OCI-LY1 (cell line): ENCODE results near the gene TIMM17B.

ENCODE experiments used
- H2AFZ ChIP-seq: fragments of 200-600 bp; sonication (generic), shearing (Covaris generic); 2 replicates; pipeline ENCODE4 v1.6.0; 2014; ENCODE audit warnings: antibody characterized with exemption, mild to moderate bottlenecking, low read length
- H3F3A ChIP-seq: fragments of 200-600 bp; sonication (generic), shearing (Covaris generic); 2 replicates; pipeline ENCODE4 v1.6.0; 2014; ENCODE audit warnings: mild to moderate bottlenecking, antibody characterized with exemption, low read length, moderate library complexity; ENCODE audit not compliant: insufficient read depth
- H3K27ac ChIP-seq: fragments of 200-600 bp; sonication (generic); 2 replicates; pipeline ENCODE4 v1.5.1; 2014; ENCODE audit warnings: low read length, mixed run types, mild to moderate bottlenecking, low read depth; ENCODE audit not compliant: poor library complexity, severe bottlenecking
- H3K27me3 ChIP-seq: fragments of 200-600 bp; sonication (generic); 2 replicates; pipeline ENCODE4 v1.6.0; 2014; ENCODE audit warnings: antibody characterized with exemption, mild to moderate bottlenecking, low read length, moderate library complexity; ENCODE audit not compliant: insufficient read depth
- H3K36me3 ChIP-seq: fragments of 200-600 bp; sonication (generic); 2 replicates; pipeline ENCODE4 v1.6.1; 2014; ENCODE audit warnings: mild to moderate bottlenecking, antibody characterized with exemption, low read length, moderate library complexity, mixed read lengths; ENCODE audit not compliant: insufficient read depth
- H3K4me1 ChIP-seq: fragments of 200-600 bp; sonication (generic); 2 replicates; pipeline ENCODE4 v1.5.1; 2014; ENCODE audit warnings: mild to moderate bottlenecking, low read length, moderate library complexity; ENCODE audit not compliant: insufficient read depth, severe bottlenecking
- H3K4me2 ChIP-seq: fragments of 200-600 bp; sonication (generic), shearing (Covaris generic); 2 replicates; pipeline ENCODE4 v1.6.1; 2014; ENCODE audit warnings: low read length
- H3K4me3 ChIP-seq: fragments of 200-600 bp; sonication (generic); 2 replicates; pipeline ENCODE4 v1.5.1; 2014; ENCODE audit warnings: low read length, low read depth, mild to moderate bottlenecking, mixed read lengths; ENCODE audit not compliant: poor library complexity, severe bottlenecking
- H3K79me2 ChIP-seq: fragments of 200-600 bp; shearing (Covaris generic); 2 replicates; pipeline ENCODE4 v1.6.1; 2016; ENCODE audit warnings: mixed run types, low read length, mixed read lengths; ENCODE audit not compliant: insufficient read depth
- H3K9ac ChIP-seq: fragments of 200-600 bp; sonication (generic), shearing (Covaris generic); 2 replicates; pipeline ENCODE4 v1.6.1; 2014; ENCODE audit warnings: mild to moderate bottlenecking, low read length, mixed read lengths
- H3K9me2 ChIP-seq: fragments of 200-600 bp; sonication (generic), shearing (Covaris generic); 2 replicates; pipeline ENCODE4 v1.6.1; 2014; ENCODE audit warnings: low read depth, mild to moderate bottlenecking, low read length, mixed read lengths
- H3K9me3 ChIP-seq: fragments of 200-600 bp; shearing (Covaris generic); 2 replicates; pipeline ENCODE4 v1.6.1; 2014; ENCODE audit warnings: low read length, mixed read lengths
- H4K20me1 ChIP-seq: fragments of 200-600 bp; sonication (generic), shearing (Covaris generic); 2 replicates; pipeline ENCODE4 v1.6.0; 2016; ENCODE audit warnings: mild to moderate bottlenecking, low read length; ENCODE audit not compliant: insufficient read depth
- CTCF ChIP-seq: fragments of 200-600 bp; sonication (generic), shearing (Covaris generic); IDR thresholded peaks from 2 replicates; pipeline ENCODE4 v1.5.1; 2017; ENCODE audit warnings: mild to moderate bottlenecking, antibody characterized with exemption, low read length, moderate library complexity, mixed read lengths
- EZH2 ChIP-seq: fragments of 200-600 bp; sonication (generic), shearing (Covaris generic); IDR thresholded peaks from 2 replicates; pipeline ENCODE4 v1.8.0; 2017; ENCODE audit warnings: borderline replicate concordance, mixed run types, mild to moderate bottlenecking, antibody characterized with exemption, low read length, moderate library complexity, mixed read lengths

The TIMM17B gene

DNA sequence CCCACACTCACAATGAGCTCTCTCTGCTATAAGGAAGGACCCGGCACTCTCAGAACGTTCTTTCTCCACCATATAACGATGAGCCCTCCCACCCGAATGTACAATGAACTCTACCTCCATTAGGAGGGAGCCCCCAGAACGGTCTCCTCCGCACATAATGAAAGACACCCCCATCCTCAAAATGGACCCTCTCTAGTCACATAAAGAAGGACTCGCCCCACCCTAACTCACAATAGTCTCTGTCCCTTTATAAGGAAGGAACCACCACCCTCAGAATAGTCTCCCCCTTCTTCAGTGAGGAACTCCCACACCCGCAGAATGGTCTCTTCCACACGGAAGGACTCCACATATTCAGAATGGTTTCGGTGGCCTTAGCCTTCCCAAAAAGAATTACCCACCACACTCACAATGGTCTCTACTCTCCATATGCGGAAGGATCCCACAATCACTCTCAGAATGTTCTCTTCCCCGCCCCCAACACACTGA lies 13.4 kb upstream of the TIMM17B start:
- Histone ChIP-seq H3K4me1 (peaks cover 42% of the 10 kb centered on the region), H3F3A (0 out of 2 replicates have a peak, but pooled peaks cover 3% of the 10 kb centered on the region), H3K36me3 (peaks cover 36% of the 10 kb centered on the region), H4K20me1 (no peaks in the 10 kb centered on the region), H2AFZ (no peak overlapping the region), H3K4me3 (peak overlapping the region; percentile 99), H3K27ac (peak overlapping the region; percentile 17), H3K4me2 (peak overlapping the region; percentile 80), H3K9me2 (no peaks in the 10 kb centered on the region), H3K27me3 (no peaks in the 10 kb centered on the region), H3K9me3 (no peaks in the 10 kb centered on the region), H3K79me2 (peaks cover 10% of the 10 kb centered on the region; the same call in 1 of the 2 replicates), H3K9ac (peak overlapping the region; percentile 83)
- TF ChIP-seq CTCF = no peak

- Histone ChIP-seq H3K27ac (no peak overlapping the region), H3K27me3 (no peaks in the 10 kb centered on the region), H3K4me1 (peaks cover 31% of the 10 kb centered on the region), H3K9ac (no peak overlapping the region), H3K36me3 (peaks cover 30% of the 10 kb centered on the region), H2AFZ (no peak overlapping the region), H3K4me2 (no peak overlapping the region), H3F3A (0 out of 2 replicates have a peak, but pooled peaks cover 3% of the 10 kb centered on the region), H4K20me1 (no peaks in the 10 kb centered on the region), H3K9me3 (no peaks in the 10 kb centered on the region), H3K9me2 (no peaks in the 10 kb centered on the region), H3K4me3 (no peak overlapping the region), H3K79me2 (peaks cover 10% of the 10 kb centered on the region; the same call in 1 of the 2 replicates)
- no peak for TF ChIP-seq EZH2
- TF ChIP-seq CTCF = no peak
These were observed 12.2 kb upstream of the TIMM17B start for GRCh38 chrX:48909703-48910294.

DNA sequence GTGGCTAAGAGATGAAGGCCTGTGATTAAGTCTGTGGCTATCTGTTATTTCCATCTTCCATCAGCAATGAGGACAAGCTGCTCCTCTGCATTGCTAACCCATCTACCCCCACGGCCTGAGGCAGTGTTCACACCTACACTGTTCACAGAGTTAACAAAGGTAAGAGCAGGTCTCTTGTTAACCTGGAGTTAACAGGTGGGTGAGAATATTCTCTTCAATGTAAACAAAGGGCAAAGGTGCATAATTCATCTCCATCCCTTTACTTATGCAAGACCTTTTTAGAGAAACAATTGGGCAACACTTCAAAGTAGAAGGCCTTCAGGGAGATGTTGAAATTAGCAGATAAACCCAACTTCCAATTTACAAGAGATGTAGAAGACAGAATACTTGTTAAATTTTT lies 11.0 kb upstream of the TIMM17B start:
- no peak for TF ChIP-seq EZH2
- no peak for TF ChIP-seq CTCF
- no peak overlapping the region for H3K9ac ChIP-seq
- peaks cover 10% of the 10 kb centered on the region; the same call in 1 of the 2 replicates for H3K79me2 ChIP-seq
- no peak overlapping the region for H3K4me3 ChIP-seq
- peaks cover 21% of the 10 kb centered on the region for H3K4me1 ChIP-seq
- 0 out of 2 replicates have a peak, but pooled peaks cover 3% of the 10 kb centered on the region for H3F3A ChIP-seq
- peaks cover 23% of the 10 kb centered on the region for H3K36me3 ChIP-seq
- no peak overlapping the region for H3K27ac ChIP-seq
- no peaks in the 10 kb centered on the region for H4K20me1 ChIP-seq
- no peaks in the 10 kb centered on the region for H3K9me3 ChIP-seq
- no peak overlapping the region for H3K4me2 ChIP-seq
- no peaks in the 10 kb centered on the region for H3K27me3 ChIP-seq
- H2AFZ ChIP-seq = no peak overlapping the region
- no peaks in the 10 kb centered on the region for H3K9me2 ChIP-seq
